DND-41 (cell line): ENCODE measurements around the gene LMO7.

ENCODE experiments used
- ATAC-seq: fragments of 200-7000 bp; cut with Tn5 transposase; 3 replicates; pipeline ENCODE4 v1.9.1; 2021; ENCODE audit warnings: low read depth; ENCODE audit not compliant: insufficient read depth
- DNase-seq: peaks from one replicate; pipeline ENCODE4 v3.0.0-alpha.2; 2020
- H2AFZ ChIP-seq: 2 replicates; pipeline ENCODE4 v1.6.0; 2012; ENCODE audit warnings: low read depth, low read length
- H3K27ac ChIP-seq: 2 replicates; pipeline ENCODE4 v1.5.1; 2012; ENCODE audit warnings: low read length, inconsistent platforms
- H3K27me3 ChIP-seq: fragments of 200-600 bp; sonication (generic); 2 replicates; pipeline ENCODE4 v1.6.0; 2012; ENCODE audit warnings: low read length, mild to moderate bottlenecking, inconsistent platforms; ENCODE audit not compliant: insufficient read depth, poor library complexity
- H3K36me3 ChIP-seq: 2 replicates; pipeline ENCODE4 v1.5.1; 2012; ENCODE audit warnings: low read length, inconsistent platforms; ENCODE audit not compliant: insufficient read depth
- H3K4me1 ChIP-seq: 2 replicates; pipeline ENCODE4 v1.5.1; 2012; ENCODE audit warnings: mild to moderate bottlenecking, low read length; ENCODE audit not compliant: insufficient read depth
- H3K4me2 ChIP-seq: 2 replicates; pipeline ENCODE4 v1.6.0; 2012; ENCODE audit warnings: mild to moderate bottlenecking, moderate library complexity, low read length, inconsistent platforms; ENCODE audit not compliant: insufficient read depth
- H3K4me3 ChIP-seq, 2 experiments: fragments of 200-600 bp in 1 of 2; shearing (Covaris generic) in 1 of 2; 2 replicates each; pipeline ENCODE4 v1.5.1; 2012 to 2016; ENCODE audit warnings: inconsistent platforms in 2 of 2, low read length in 2 of 2, mild to moderate bottlenecking in 2 of 2, low read depth in 1 of 2, moderate library complexity in 1 of 2
- H3K79me2 ChIP-seq: 2 replicates; pipeline ENCODE4 v1.6.0; 2012; ENCODE audit warnings: low read length, inconsistent platforms; ENCODE audit not compliant: insufficient read depth
- H3K9ac ChIP-seq: 2 replicates; pipeline ENCODE4 v1.6.0; 2012; ENCODE audit warnings: low read depth, mild to moderate bottlenecking, inconsistent platforms, low read length, moderate library complexity
- H3K9me3 ChIP-seq: 2 replicates; pipeline ENCODE4 v1.5.1; 2012; ENCODE audit warnings: low read length, moderate library complexity, mild to moderate bottlenecking, inconsistent platforms; ENCODE audit not compliant: insufficient read depth, severe bottlenecking
- H4K20me1 ChIP-seq: 2 replicates; pipeline ENCODE4 v1.6.0; 2012; ENCODE audit warnings: low read length; ENCODE audit not compliant: insufficient read depth
- CTCF ChIP-seq: IDR thresholded peaks from 2 replicates; pipeline ENCODE4 v1.5.1; 2012; ENCODE audit warnings: borderline replicate concordance, low read length, moderate library complexity, mild to moderate bottlenecking; ENCODE audit not compliant: poor library complexity, severe bottlenecking; ENCODE audit errors: extremely low read depth
- EZH2 ChIP-seq: IDR thresholded peaks from 3 replicates; pipeline ENCODE4 v1.6.1; 2012; ENCODE audit warnings: borderline replicate concordance, low read depth, mild to moderate bottlenecking, moderate library complexity, low read length, inconsistent platforms; ENCODE audit not compliant: severe bottlenecking

The LMO7 gene

GRCh38 chr13:75705395-75705794 is 69.3 kb downstream of the LMO7 start:
- Histone ChIP-seq H3K4me1 (no peaks in the 10 kb centered on the region), H3K9ac (no peak overlapping the region), H3K79me2 (no peaks in the 10 kb centered on the region), H3K4me3 (no peak overlapping the region), H4K20me1 (no peaks in the 10 kb centered on the region), H3K27ac (no peak overlapping the region), H2AFZ (no peak overlapping the region), H3K27me3 (no peaks in the 10 kb centered on the region), H3K9me3 (no peaks in the 10 kb centered on the region), H3K4me2 (no peak overlapping the region), H3K36me3 (no peaks in the 10 kb centered on the region)
- ATAC-seq (no peak), DNase-seq (no peak)
- TF ChIP-seq CTCF (no peak), EZH2 (no peak)

- Histone ChIP-seq H3K79me2 (no peaks in the 10 kb centered on the region), H3K4me1 (no peaks in the 10 kb centered on the region), H3K36me3 (no peaks in the 10 kb centered on the region), H3K9me3 (no peaks in the 10 kb centered on the region), H3K9ac (no peak overlapping the region), H2AFZ (no peak overlapping the region), H4K20me1 (no peaks in the 10 kb centered on the region), H3K4me3 (no peak overlapping the region), H3K4me2 (no peak overlapping the region), H3K27me3 (no peaks in the 10 kb centered on the region), H3K27ac (no peak overlapping the region)
- no peak for TF ChIP-seq CTCF
- TF ChIP-seq EZH2 = no peak
- DNase-seq (no peak), ATAC-seq (no peak)
These were observed 69.8 kb downstream of the LMO7 start for GRCh38 chr13:75705908-75706307.

GRCh38 chr13:75713852-75714251 is 77.7 kb downstream of the LMO7 start:
- H3K9ac ChIP-seq = no peak overlapping the region
- H3K79me2 ChIP-seq = no peaks in the 10 kb centered on the region
- H3K9me3 ChIP-seq = no peaks in the 10 kb centered on the region
- H3K4me3 ChIP-seq = no peak overlapping the region
- no peaks in the 10 kb centered on the region for H3K4me1 ChIP-seq
- no peaks in the 10 kb centered on the region for H3K27me3 ChIP-seq
- DNase-seq = no peak
- H3K4me2 ChIP-seq = no peak overlapping the region
- TF ChIP-seq EZH2 (no peak), CTCF (no peak)
- no peaks in the 10 kb centered on the region for H4K20me1 ChIP-seq
- ATAC-seq = no peak
- H2AFZ ChIP-seq = no peak overlapping the region
- H3K36me3 ChIP-seq = no peaks in the 10 kb centered on the region
- H3K27ac ChIP-seq = no peak overlapping the region
